PFSK-1 (cell line): ENCODE data around the gene CHRNE.

Experiments
- POLR2AphosphoS5 ChIP-seq: IDR thresholded peaks from 2 replicates; pipeline ENCODE4 v1.6.1; 2012; ENCODE audit warnings: low read depth, mild to moderate bottlenecking, control low read depth, low read length, moderate library complexity
- REST ChIP-seq, 2 experiments: IDR thresholded peaks; 2 replicates each; pipeline versions ENCODE4 v1.6.1 to v1.8.0; 2011 to 2012; ENCODE audit warnings: low read depth in 2 of 2, low read length in 2 of 2, control low read depth in 1 of 2, inconsistent platforms in 1 of 2, mild to moderate bottlenecking in 1 of 2, moderate library complexity in 1 of 2; ENCODE audit not compliant: insufficient read depth in 1 of 2

DNA sequence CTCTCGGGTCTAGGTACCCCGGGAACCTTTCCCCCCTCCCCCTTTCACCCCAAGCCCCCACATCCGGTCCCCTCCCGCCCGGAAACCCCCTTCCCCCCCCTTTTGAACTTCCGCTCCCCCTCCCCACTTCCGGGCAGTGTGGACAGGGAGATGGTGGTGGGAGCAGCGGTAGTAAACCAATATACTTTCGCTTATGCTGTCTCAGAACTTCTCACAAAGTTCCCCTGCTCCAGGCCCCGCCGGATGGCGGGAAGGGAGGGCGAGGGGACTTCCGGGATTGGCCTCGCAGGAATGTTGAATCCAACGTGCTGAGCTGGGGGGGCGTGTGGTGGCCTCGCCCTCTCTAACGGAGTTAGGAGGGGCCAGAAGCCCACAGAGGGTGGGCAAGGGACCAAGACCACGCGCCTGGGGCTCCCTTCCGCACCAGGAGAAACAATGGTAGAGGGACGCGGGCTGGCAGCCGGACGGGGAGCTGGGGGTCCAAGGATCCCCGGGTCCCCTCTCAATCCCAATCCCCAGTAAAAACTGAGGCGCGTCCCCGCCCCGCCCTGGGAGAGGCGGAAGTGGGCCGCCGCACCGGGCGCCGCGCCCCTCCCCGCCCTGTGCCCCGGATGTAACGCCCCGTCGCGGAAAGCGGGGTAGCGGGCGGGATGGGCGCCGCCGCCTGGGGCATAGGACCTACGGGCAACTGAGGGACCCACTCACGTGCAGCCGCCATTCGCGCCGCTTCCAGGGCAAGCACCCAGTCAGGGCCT is 44.7 kb upstream of the CHRNE start:
- TF ChIP-seq POLR2AphosphoS5 (peak; percentile 57; the same call in 1 of the 2 replicates), REST (IDR thresholded peaks at IDR 0.05; ENCODE audit: insufficient read depth in 1 of 2, low read depth in 2 of 2, low read length in 2 of 2) (0 out of 4 replicates have a peak, but pooled peaks of 1 of the 2 experiments have one; percentile 13)
